GM18867 (cell line): ENCODE results near the gene UHRF1.
"Not testable (repeated sequence)": the region's sequence is repeated elsewhere in the genome, so short reads cannot be mapped to it uniquely, and the experiment has no call there.

Source experiments
- ATAC-seq: cut with Tn5 transposase; IDR thresholded peaks from one replicate; pipeline ENCODE4 v1.9.1; 2021; ENCODE audit warnings: mild to moderate bottlenecking, moderate library complexity; ENCODE audit not compliant: unreplicated experiment

Gene UHRF1

DNA sequence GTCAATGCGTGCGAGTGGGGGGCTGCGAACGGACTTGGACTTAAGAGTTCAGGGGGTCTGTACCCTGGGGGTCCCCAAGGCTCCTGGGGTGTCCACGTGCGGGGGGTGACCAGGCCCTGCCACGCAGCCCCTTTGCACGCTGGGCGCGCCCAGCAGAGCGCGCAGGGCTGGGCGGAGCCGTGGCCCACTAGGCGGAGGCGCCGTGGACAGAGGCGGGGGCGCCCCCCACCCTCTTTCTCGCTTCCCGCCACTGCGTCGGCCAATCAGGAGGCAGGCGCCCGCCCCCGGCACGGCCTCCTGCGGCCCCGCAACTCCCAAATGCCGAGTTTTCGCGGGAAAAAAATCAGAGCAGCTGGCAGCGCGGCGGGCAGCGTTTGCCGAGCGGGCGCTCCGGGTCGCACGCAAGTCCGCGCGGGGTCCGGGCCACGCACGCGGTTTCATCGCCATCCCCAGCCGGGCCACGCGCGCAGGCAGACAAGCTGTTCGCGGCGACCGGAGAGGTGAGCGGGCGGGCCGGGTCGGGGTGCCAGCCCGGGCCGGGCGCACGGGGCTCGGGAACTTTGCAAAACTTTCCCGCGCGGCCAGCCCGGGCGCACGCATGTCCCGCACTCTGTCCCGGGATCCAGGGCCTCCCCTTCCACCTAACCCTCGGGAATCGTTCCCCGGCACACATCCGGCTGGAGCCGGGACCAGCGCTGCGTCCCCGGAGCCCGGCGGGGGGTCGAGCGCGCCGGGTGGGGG, at the start of gene UHRF1:
Gene UHRF1, plus strand, starts transcription at position 346 of the 741 bp plus-strand sequence. CDS start 1,385 bp downstream, outside the sequence.
- peak; percentile 23 for ATAC-seq

DNA sequence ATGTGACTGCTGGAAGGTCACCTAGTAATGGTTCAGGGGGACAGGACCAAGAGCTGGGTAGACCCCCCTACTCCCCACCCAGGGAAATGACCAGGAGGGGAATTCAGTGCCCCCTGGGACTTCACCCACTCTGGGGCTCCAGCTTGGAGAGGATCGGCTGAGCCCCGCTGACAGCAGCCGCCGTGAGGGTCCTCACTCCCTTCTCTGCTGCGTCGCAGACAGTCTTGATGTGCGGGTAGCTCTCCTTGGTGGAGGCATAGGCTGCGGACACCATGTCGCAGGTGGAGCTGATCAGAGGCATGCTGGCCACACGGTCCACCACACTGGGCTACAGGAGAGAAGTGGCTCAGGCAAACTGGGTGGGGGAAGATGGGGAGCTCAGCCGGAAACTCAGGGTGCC, 49.6 kb upstream of the UHRF1 start:
- ATAC-seq, result no peak

DNA sequence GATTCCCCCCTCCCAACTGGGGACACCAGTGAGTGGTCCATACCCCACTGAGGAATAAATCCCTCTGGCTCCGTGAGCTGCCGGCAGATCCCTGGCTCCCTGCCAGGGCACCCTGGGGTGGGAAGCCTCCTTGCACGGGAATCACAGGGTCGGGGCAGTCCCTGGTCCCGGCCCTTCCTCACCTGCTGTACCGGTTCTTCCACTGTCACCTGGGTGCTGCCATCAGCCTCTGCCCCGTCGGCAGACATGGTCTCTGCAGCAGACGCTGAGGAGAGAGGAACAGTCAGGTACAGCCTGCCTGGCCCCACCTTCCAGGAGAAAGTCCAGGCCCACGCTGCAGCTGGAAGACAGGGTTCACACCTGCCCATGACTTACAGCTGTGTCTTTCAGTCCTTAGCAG, 48.2 kb upstream of the UHRF1 start:
- no peak for ATAC-seq

DNA sequence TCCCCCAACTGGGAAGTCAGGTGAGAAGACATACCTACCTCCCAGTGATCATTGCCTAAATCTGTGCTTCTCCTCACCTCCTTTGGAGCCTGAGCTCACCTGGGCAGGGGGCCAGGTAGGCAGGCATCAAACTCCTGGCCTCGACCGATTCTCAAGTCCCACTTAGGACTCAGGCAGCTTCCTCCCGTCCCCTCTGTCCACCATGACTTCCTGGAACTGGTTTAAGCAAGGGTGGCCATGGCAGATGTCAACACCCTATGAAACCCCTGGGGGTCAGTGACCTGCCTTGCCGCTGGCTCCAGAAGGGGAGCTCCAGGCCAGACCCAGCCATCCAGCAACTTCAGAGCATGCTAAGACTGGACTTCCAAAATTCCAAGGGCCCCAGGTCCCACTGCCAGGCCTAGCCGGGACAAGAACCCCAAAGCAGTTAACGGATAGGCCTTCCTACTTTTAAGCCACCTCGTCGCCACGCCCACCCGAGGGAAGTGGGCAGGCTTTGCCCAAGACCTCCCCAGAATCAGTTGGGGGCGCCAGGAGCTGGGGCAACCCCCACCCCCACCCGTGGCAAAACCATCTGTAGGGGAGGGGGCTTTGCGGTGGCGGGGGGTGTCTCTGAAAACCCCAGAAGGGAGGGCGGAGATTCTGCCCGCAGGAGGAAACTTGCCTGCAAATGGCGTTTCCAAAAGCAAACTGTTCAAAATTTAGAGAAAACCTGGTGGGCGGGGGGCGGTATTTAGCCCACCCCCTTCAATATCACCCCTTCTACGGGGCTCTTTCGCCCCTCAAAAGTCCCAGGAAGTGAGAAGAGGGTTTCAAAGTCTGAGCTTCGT, 42.5 kb upstream of the UHRF1 start:
- ATAC-seq, result peak; percentile 17

DNA sequence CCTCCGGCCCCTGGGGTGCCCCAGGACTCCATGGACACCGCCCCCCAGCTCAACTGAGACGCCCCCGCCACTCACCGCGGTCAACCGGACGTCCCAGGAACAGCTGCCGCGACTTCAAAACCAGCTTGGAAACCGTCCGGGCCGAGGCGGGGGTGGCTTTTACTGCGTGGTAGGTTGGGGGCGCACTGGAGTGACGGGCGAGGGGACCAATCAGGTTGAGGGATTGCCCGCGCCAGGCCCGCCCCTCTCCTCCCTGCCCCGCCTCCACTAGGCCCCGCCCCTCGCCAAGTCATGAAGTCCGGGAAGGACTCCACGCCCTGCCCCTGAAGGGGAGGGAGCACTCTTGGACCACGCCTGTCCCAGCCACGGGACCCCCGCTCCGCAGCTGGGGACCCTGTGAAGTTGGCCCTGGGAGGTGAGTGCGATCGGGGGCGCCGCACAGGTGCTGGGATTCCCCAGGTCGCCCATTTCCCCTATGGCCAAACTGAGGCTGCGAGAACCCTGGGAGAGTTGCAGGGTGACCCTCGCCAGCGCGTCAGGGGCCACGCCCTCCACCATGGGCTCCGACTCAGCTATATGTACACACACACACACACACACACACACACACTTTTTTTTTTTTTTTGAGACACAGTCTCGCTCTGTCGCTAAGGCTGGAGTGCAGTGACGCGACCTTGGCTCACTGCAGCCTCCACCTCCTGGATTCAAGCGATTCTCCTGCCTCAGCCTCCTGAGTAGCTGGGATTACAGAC, 41.6 kb upstream of the UHRF1 start, which contains the start of gene PLIN3:
Gene PLIN3, minus strand, starts transcription at position 134 of the 752 bp plus-strand sequence. CDS start 6,273 bp downstream, outside the sequence.
- peak; percentile 79 for ATAC-seq

DNA sequence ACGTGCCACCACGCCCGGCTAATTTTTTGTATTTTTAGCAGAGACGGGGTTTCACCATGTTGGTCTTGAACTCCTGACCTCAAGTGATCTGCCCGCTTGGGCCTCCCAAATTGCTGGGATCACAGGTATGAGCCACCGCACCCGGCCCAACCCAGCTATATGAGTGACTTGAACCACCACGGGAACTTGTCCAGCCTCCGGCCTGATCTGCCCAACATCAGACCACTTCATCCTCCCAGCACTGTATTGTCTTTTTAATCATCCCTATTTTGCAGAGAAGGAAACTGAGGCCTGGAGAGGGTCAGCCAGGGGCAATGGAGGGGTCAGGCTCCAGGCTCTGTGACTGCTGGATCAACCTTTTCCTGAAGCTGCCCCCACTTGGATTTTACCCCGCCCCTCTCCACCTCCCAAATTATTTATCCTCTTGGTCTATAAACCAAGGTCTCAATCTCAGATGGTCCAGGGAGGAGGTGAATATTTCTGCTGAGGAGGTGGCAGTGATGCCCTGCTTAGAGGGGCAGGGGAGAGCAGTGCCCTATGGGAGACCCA, 40.9 kb upstream of the UHRF1 start:
- no peak for ATAC-seq

DNA sequence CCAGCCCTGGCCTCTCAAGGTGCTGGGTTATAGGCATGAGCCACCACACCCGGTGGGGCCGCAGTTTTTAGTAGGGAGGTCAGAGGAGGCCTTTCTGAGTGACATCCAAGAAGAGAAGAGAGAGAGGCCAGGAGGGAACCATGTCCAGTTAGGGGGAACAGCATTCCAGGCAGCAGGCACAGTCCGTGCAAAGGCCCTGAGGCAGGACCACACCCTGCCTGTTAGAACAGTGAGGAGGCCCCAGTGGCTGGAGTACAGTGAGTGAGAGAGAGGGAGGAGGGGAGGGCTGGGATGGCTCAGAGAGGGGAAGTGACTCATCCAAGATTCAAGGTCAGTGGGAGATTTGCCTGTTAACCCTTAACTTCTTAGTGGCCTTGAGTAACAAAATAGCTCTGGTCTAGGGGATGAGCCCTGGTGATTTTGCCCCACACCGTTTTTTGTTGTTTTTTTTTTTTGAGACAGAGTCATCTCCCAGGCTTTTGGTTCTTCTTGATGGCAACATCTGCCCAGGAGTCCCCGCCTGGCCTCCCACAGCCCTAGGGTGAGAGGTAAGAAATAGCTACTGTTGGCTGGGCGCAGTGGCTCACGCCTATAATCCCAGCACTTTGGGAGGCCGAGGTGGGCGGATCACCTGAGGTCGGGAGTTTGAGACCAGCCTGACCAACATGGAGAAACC, 39.1 kb upstream of the UHRF1 start:
- ATAC-seq, result no peak

DNA sequence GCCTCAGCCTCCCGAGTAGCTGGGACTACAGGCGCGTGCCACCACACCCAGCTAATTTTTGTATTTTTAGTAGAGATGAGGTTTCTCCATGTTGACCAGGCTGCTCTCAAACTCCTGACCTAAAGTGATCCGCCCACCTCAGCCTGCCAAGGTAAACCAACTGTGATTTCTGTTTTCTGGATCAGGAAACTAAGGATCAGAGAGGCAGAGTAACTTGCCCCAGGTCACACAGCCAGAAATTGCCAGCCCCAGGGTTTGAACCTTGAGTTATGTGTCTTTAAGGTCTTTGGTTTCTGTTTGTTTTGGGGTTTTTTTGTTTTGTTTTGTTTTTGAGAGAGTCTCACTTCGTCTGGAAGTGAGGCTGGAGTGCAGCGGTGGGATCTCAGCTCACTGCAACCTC, 37.6 kb upstream of the UHRF1 start:
- ATAC-seq, result no peak

DNA sequence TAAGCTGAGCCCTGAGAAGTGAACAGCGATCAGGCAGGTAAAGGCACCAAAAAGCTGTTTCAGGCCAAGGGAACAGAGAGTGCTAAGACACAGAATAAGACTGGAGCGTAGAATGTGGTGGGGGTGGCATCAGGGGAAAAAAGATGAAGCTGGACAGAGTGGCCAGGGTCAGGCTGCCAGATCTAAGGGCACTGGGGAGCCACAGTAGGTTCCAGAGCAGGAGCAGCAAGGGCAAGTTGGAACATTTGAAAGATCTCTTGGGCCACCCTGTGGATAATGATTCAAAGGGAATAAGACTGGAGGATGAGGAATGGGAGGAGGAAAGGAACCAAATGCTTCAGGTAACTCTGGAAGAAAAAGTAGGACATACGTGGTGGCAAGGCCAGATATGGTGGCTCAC, 35.4 kb upstream of the UHRF1 start:
- ATAC-seq, result no peak

DNA sequence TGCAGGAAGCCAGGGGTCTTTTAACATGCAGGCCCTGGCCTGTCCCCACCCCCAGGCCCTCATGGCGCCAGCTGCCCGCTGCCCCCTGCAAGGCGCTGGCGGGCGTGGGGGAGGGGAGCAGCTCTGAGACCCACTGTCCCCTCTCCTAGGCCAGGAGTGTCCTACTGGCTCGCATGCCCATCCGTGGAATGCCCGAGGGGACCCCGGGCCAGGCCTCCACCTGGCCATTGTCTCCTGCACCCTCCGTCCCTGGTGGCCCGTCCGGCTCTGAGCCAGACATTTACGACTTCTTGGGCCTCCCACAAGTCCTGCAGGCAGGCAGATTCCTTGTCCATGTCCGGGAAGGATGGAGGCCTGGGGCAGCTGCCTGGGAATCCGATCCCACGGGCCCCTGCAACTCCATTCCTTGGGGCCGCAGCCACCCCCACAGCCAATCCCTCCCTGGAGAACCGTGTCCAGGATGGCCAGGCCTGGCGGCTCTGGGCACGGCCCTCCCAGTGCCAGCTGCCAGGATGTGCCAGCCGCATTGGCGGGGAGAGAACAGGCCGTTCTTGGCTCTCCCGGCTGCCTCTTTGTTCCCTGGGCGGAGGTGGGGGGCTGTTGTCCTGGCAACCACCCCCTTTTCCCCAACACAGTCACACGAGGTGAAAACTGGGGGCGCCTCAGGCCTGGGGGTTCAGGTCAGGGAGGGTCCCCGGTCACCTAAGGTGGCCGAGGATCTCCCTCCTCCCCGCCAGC, 31.4 kb upstream of the UHRF1 start:
- no peak for ATAC-seq

DNA sequence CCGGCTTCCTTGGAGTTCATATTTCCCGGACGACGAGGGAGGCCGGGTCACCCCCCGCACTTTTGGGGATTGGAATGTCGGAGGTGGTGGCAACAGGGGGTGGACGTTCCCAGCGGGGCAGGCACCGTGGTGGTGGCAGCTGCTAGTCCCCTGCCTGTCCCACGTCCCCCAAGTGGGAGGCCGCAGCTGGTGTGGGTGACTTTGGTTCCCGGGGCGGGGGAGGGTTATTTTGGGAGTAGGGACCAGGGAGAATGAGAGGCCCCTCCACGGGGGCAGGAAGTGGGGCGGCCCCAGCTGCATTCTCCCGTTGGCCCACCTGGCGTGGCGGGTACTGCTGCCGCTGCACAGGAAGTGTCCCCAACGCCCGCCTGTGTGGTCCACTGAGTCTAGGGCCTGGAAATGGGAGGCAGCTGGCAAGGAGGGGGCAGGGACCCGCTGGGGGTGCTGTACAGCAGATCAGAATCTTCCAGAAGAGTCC, 30.8 kb upstream of the UHRF1 start:
- ATAC-seq, result no peak

DNA sequence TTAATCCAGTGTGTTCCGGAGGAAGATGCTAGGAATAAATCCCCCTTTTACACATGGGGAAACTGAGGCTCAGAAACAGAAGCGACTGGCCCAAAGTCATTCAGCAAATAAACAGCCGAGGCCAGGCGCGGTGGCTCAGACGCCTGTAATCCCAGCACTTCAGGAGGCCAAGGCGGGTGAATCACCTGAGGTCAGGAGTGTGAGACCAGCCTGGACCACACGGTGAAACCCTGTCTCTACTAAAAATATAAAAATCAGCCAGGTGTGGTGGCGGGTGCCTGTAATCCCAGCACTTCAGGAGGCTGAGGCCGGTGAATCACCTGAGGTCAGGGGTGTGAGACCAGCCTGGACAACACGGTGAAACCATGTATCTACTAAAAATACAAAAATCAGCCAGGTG, 30.3 kb upstream of the UHRF1 start:
- no peak for ATAC-seq

DNA sequence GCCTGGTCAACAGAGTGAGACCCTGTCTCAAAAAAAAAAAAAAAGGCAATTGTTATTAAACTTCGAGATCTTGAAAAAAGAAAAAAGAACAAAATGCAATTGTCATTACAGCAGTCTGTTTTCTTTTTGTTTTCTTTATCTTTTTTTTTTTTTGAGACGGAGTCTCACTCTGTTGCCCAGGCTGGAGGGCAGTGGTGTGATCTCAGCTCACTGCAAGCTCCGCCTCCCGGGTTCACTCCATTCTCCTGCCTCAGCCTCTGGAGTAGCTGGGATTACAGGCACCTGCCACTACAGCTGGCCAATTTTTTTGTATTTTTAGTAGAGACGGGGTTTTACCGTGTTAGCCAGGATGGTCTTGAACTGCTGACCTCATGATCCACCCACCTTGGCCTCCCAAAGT, 26.4 kb upstream of the UHRF1 start:
- not testable (repeated sequence) for ATAC-seq

DNA sequence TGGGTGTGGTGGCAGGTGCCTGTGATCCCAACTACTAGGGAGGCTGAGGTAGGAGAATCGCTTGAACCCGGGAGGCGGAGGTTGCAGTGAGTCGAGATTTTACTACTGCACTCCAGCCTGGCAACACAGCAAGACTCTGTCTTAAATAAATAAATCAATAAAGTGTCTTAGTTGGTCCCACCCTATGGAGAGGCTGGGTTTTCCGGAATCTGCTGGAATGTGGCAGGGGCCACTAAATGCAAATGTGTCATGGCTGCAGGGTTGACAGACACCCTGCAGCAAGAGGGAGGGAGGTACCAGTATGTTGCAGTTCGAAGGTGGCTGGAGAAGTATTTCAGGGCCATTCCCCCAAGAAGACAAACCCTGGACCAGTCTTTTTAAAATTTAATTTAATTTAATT, 24.3 kb upstream of the UHRF1 start:
- ATAC-seq, result not testable (repeated sequence)

DNA sequence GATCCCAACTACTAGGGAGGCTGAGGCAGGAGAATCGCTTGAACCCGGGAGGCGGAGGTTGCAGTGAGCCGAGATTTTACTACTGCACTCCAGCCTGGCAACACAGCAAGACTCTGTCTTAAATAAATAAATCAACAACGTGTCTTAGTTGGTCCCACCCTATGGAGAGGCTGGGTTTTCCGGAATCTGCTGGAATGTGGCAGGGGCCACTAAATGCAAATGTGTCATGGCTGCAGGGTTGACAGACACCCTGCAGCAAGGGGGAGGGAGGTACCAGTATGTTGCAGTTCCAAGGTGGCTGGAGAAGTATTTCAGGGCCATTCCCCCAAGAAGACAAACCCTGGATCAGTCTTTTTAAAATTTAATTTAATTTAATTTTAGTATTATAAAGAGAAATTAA, 21.5 kb upstream of the UHRF1 start:
- ATAC-seq, result not testable (repeated sequence)

DNA sequence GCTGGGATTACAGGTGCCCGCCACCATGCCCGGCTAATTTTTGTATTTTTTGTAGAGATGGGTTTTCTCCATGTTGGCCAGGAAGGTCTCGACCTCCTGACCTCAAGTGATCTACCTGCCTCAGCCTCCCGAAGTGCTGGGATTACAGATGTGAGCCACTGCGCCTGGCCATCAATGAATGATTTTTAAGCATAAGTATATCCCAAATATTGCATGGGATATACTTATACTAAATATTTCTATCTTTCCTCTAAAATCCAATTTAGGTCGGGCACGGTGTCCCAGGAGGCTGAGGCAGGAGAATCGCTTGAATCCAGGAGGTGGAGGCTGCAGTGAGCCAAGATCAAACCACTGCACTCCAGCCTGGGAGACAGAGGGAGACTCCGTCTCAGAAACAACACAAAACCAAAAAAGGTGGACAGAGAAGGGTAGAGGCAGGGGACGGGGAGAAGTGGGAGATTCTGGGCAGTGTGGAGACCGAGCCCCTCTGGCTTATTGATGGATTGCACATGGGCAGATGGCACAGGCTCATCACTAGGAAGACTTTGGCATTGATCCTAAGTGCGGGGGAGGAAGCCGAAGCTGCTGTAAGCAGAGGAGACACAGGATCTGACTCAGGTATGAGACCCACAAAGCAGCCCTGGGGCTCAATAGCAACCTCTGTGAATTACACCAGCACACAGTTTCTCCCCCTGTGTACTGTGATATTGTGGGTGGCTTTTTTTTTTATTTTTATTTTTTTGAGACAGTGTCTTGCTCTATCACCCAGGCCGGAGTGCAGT, 20.1 kb upstream of the UHRF1 start:
- no peak for ATAC-seq

DNA sequence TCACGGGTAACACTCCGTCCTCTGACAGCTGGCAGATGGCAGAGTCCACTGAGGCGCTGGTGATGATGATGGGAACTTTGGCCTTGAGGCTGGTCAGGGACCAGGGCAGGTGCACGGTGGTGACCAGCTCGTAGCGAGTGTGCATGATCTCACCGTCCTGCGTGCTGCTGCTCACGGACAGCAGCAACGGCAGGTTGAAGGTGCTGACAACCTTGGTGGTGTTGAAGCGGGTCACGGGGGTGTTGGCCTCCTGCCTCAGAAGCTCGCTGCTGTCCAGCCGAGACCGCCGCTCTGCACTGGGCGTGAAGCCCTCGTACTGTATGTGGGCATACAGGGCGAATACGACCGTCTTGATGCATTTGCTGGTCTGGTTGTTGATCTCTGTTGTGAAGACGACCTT, 18.2 kb upstream of the UHRF1 start:
- no peak for ATAC-seq

DNA sequence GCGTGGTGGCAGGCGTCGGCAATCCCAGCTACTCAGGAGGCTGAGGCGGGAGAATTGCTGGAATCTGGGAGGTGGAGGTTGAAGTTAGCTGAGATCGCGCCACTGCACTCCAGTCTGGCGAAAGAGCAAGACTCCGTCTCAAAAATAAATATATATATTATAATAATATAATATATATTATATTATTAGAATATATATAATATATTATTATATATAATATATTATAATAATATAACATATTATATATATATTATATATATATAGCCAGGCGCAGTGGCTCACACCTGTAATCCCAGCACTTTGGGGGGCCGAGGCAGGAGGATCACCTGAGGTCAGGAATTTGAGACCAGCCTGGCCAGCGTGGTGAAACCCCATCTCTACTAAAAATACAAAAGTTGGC, 16.3 kb upstream of the UHRF1 start:
- not testable (repeated sequence) for ATAC-seq

DNA sequence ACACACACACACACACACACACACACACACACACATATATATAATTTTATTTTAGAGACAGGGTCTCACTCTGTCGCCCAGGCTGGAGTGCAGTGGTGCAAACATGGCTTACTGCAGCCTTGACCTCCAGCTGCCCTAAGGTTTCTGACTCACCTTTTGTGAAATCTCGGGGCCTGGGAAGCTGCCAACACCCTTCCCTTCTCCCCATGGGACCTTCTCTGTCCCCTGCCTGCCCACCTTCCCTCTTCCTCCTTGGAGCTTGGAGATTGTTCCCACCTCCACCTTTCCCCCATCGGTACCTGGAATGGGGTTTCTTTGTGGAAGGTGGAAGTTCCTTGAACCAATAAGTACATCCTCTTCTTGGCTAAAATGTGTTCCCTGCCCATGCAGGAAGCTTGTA, 12.9 kb upstream of the UHRF1 start:
- no peak for ATAC-seq
